Progenitor cell of endocrine pancreas (in vitro differentiated cells): ENCODE results near the gene TTC34. TPM values are rescaled to one million over a fixed set of nuclear protein-coding genes. Genes with fewer than 3 reads are reported as not detected.

Source experiments
- DNase-seq: peaks from one replicate; pipeline ENCODE4 v3.0.0; 2021; ENCODE audit warnings: low spot score; ENCODE audit not compliant: unreplicated experiment
- H3K27ac Mint-ChIP-seq: 2 replicates; pipeline ENCODE4 v1.8.0; 2021; ENCODE audit warnings: mild to moderate bottlenecking, moderate library complexity, mixed read lengths
- H3K27me3 Mint-ChIP-seq: 2 replicates; pipeline ENCODE4 v1.8.0; 2021; ENCODE audit warnings: mixed read lengths
- H3K36me3 Mint-ChIP-seq: 2 replicates; pipeline ENCODE4 v1.8.0; 2022; ENCODE audit warnings: mixed read lengths; ENCODE audit not compliant: insufficient read depth
- H3K4me1 Mint-ChIP-seq: 2 replicates; pipeline ENCODE4 v1.8.0; 2021; ENCODE audit warnings: low read depth, mixed read lengths
- H3K4me3 Mint-ChIP-seq: 2 replicates; pipeline ENCODE4 v1.8.0; 2021; ENCODE audit warnings: low read depth, mild to moderate bottlenecking, moderate library complexity, mixed read lengths
- H3K9me3 Mint-ChIP-seq: 2 replicates; pipeline ENCODE4 v1.8.0; 2021; ENCODE audit warnings: low read depth, mixed read lengths
- CTCF ChIP-seq: fragments of 200-600 bp; sonication (generic); IDR thresholded peaks from one replicate; pipeline ENCODE4 v1.5.0; 2021; ENCODE audit warnings: antibody characterized with exemption, mild to moderate bottlenecking; ENCODE audit not compliant: unreplicated experiment
- total RNA-seq: library from RNA; stranded (reverse); gene quantifications from 2 replicates; pipeline ENCODE4 v1.2.1, GENCODE V29; 2021

Gene TTC34
- total RNA-seq, 1 donor from 2014 or later = 3.1 TPM

GRCh38 chr1:2812136-2812535 lies 10.6 kb upstream of the TTC34 start:
- no peak for DNase-seq
- H3K36me3 Mint-ChIP-seq = peaks cover 4% of the 10 kb centered on the region
- H3K4me1 Mint-ChIP-seq = no peaks in the 10 kb centered on the region
- no peak overlapping the region for H3K4me3 Mint-ChIP-seq
- H3K27me3 Mint-ChIP-seq = no peaks in the 10 kb centered on the region
- no peak for TF ChIP-seq CTCF
- no peak overlapping the region for H3K27ac Mint-ChIP-seq
- H3K9me3 Mint-ChIP-seq = peaks cover 17% of the 10 kb centered on the region

- no peak overlapping the region for H3K27ac Mint-ChIP-seq
- no peaks in the 10 kb centered on the region for H3K27me3 Mint-ChIP-seq
- no peak for TF ChIP-seq CTCF
- H3K4me1 Mint-ChIP-seq = no peaks in the 10 kb centered on the region
- DNase-seq = no peak
- peaks cover 20% of the 10 kb centered on the region for H3K9me3 Mint-ChIP-seq
- H3K36me3 Mint-ChIP-seq = peaks cover 6% of the 10 kb centered on the region
- H3K4me3 Mint-ChIP-seq = no peak overlapping the region
Measured at GRCh38 chr1:2811533-2811918, 10.0 kb upstream of the TTC34 start.

- H3K27ac Mint-ChIP-seq = no peak overlapping the region
- peaks cover 6% of the 10 kb centered on the region for H3K36me3 Mint-ChIP-seq
- TF ChIP-seq CTCF = no peak
- no peaks in the 10 kb centered on the region for H3K27me3 Mint-ChIP-seq
- no peak overlapping the region for H3K4me3 Mint-ChIP-seq
- no peaks in the 10 kb centered on the region for H3K4me1 Mint-ChIP-seq
- H3K9me3 Mint-ChIP-seq = peaks cover 21% of the 10 kb centered on the region
- no peak for DNase-seq
Measured at GRCh38 chr1:2810899-2811532, 9.5 kb upstream of the TTC34 start.

GRCh38 chr1:2810281-2810680 lies 8.8 kb upstream of the TTC34 start:
- no peaks in the 10 kb centered on the region for H3K27me3 Mint-ChIP-seq
- H3K4me3 Mint-ChIP-seq = no peak overlapping the region
- no peak for TF ChIP-seq CTCF
- peaks cover 6% of the 10 kb centered on the region for H3K36me3 Mint-ChIP-seq
- DNase-seq = no peak
- H3K9me3 Mint-ChIP-seq = peaks cover 21% of the 10 kb centered on the region
- H3K4me1 Mint-ChIP-seq = no peaks in the 10 kb centered on the region
- H3K27ac Mint-ChIP-seq = no peak overlapping the region

GRCh38 chr1:2809656-2810055 lies 8.2 kb upstream of the TTC34 start:
- TF ChIP-seq CTCF = no peak
- H3K9me3 Mint-ChIP-seq = peaks cover 21% of the 10 kb centered on the region
- no peaks in the 10 kb centered on the region for H3K4me1 Mint-ChIP-seq
- no peak overlapping the region for H3K4me3 Mint-ChIP-seq
- H3K27ac Mint-ChIP-seq = no peak overlapping the region
- DNase-seq = no peak
- H3K27me3 Mint-ChIP-seq = no peaks in the 10 kb centered on the region
- peaks cover 6% of the 10 kb centered on the region for H3K36me3 Mint-ChIP-seq
